Psoas muscle (tissue), 8 donors: ENCODE measurements around the gene KISS1R. TPM values are rescaled to one million over a fixed set of nuclear protein-coding genes. Genes with fewer than 3 reads are reported as not detected.

Experiments
- ATAC-seq, 4 donors: fragments of 200-7000 bp; cut with Tn5 transposase; one replicate each; pipeline ENCODE4 v1.9.1; 2020; ENCODE audit warnings: moderate library complexity in 3 of 4, mild to moderate bottlenecking in 2 of 4
- DNase-seq, 2 donors: peaks; one replicate each; pipeline ENCODE4 v3.0.0-alpha.2; 2020
- H3K27ac ChIP-seq: fragments of 200-600 bp; one replicate; pipeline ENCODE4 v1.8.0; 2022
- H3K27me3 ChIP-seq, 3 donors: fragments of 200-600 bp in 1 of 3; one replicate each; pipeline versions ENCODE4 v1.6.1 to v1.8.0; 2013 to 2022; ENCODE audit warnings: low read length in 2 of 3, mild to moderate bottlenecking in 2 of 3, moderate library complexity in 1 of 3; ENCODE audit not compliant: insufficient read depth in 3 of 3
- H3K36me3 ChIP-seq, 2 donors: fragments of 200-600 bp in 1 of 2; one replicate each; pipeline versions ENCODE4 v1.6.1 to v1.8.0; 2013 to 2022; ENCODE audit warnings: low read depth in 1 of 2, mild to moderate bottlenecking in 1 of 2, moderate library complexity in 1 of 2; ENCODE audit not compliant: insufficient read depth in 1 of 2
- H3K4me1 ChIP-seq: fragments of 200-600 bp; one replicate; pipeline ENCODE4 v1.8.0; 2022
- H3K4me3 ChIP-seq: fragments of 200-600 bp; one replicate; pipeline ENCODE4 v1.8.0; 2022; ENCODE audit warnings: mild to moderate bottlenecking
- H3K9me3 ChIP-seq: fragments of 200-600 bp; one replicate; pipeline ENCODE4 v1.8.0; 2022
- WGBS, 3 donors: extraction: QIAGEN DNeasy Blood & Tissue Kit; methylation state at CpG; one replicate each; pipeline versions ENCODE4 v1.1.6 to v1.1.7; 2013; 5-methylcytosine and 5-hydroxymethylcytosine counted together
- intact Hi-C, 2 donors: fragments of 100-400 bp; cut with DNase I; formaldehyde crosslinking; loops; one replicate each; pipeline versions ENCODE4 v1.11.0 to v1.14.2; 2022
- polyA plus RNA-seq, 3 donors: library from polyadenylated mRNA; stranded (reverse); fragments of 200-250 nt; gene quantifications; one replicate each; pipeline ENCODE4 v1.2.3, GENCODE V29; 2013
- total RNA-seq, 4 donors: library from RNA; stranded (reverse); fragmentation: NEBNext Ultra II Directional in 2 of 4; extraction: Animal tissue kit (Norgen Biotek cat#: 25700) in 2 of 4; gene quantifications; one replicate each; pipeline versions ENCODE4 v1.2.1 to v1.2.4, GENCODE V29; 2021 to 2023
- TF ChIP-seq, protein P1 (sequence below): fragments of 200-600 bp; IDR thresholded peaks from one replicate; pipeline ENCODE4 v1.8.0; 2022; ENCODE audit warnings: antibody characterized with exemption
- donor health status: healthy with polysubstance abuse.
- donor health status: DM: no; HTN: no; CAD: no; lungs with moderate emphysema.
- donor health status: Bipolar disorder and iron deficiency.
- donor health status: healthy.
- donor health status: DM: yes; HTN: yes; CAD: no.
- donor health status: DM: no; HTN: no; CAD: no.
- donor health status: DM: no; HTN: no; CAD: no.
- donor health status: DM: yes; HTN: yes; CAD: no.

KISS1R gene
- total and polyA plus RNA-seq, 7 donors: 0.16 TPM; not detected in 6

DNA sequence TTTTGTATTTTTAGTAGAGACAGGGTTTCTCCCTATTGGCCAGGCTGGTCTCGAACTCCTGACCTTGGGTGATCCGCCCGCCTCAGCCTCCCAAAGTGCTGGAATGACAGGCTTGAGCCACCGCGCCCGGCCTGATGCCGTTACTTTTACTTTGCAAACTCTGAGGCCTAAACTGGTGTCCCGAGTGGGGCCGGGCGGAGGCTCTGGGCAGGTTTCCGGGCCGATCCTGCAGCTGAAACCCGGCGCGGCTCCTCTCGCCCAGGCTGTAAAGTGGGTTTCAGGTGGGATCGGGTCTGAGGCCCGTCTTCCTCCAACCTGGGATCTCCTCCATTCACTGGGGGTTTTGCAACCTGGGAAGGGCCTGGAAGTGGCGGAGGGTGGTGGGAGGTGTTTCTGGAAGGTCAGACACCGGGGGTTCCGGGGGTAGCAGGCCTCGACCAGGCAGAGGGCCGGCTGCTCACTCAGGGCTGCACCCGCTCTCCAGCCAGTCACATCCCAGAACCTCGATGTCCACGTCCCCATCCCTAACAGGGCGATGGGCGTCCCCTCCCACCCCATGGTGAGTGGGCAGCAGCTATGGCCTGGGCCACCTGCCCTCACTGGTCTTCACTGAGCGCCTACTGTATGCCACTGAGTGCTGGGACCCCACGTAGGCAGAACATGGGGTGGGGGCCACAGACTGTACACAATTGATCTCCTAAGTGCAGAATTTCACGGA lies 45.7 kb downstream of the KISS1R start:
- Histone ChIP-seq H3K9me3 (no peaks in the 10 kb centered on the region), H3K27ac (no peak overlapping the region), H3K4me1 (no peaks in the 10 kb centered on the region), H3K36me3 (peaks cover 0 to 20% of the 10 kb centered on the region in 2 donors), H3K27me3 (no peaks in the 10 kb centered on the region), H3K4me3 (no peak overlapping the region)
- DNase-seq: no peak
- no peak for ATAC-seq
- TF ChIP-seq, protein P1, sequence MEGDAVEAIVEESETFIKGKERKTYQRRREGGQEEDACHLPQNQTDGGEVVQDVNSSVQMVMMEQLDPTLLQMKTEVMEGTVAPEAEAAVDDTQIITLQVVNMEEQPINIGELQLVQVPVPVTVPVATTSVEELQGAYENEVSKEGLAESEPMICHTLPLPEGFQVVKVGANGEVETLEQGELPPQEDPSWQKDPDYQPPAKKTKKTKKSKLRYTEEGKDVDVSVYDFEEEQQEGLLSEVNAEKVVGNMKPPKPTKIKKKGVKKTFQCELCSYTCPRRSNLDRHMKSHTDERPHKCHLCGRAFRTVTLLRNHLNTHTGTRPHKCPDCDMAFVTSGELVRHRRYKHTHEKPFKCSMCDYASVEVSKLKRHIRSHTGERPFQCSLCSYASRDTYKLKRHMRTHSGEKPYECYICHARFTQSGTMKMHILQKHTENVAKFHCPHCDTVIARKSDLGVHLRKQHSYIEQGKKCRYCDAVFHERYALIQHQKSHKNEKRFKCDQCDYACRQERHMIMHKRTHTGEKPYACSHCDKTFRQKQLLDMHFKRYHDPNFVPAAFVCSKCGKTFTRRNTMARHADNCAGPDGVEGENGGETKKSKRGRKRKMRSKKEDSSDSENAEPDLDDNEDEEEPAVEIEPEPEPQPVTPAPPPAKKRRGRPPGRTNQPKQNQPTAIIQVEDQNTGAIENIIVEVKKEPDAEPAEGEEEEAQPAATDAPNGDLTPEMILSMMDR: no peak
- intact Hi-C loops: no loop called here
- 87 to 92% (median 91%) methylated on average over 30 to 31 of the region's 31 CpGs for WGBS, 3 donors

- Histone ChIP-seq H3K36me3 (peaks cover 0 to 24% of the 10 kb centered on the region in 2 donors), H3K4me3 (no peak overlapping the region), H3K27ac (no peak overlapping the region), H3K4me1 (no peaks in the 10 kb centered on the region), H3K9me3 (no peaks in the 10 kb centered on the region), H3K27me3 (no peaks in the 10 kb centered on the region)
- 76 to 85% (median 83%) methylated on average over 7 to 11 of the region's 11 CpGs for WGBS, 3 donors
- intact Hi-C loops: no loop called here
- DNase-seq: no peak
- TF ChIP-seq, protein P1: no peak
- ATAC-seq: no peak
These were observed 46.4 kb downstream of the KISS1R start for GRCh38 chr19:963486-963951.

GRCh38 chr19:964116-964520 lies 47.0 kb downstream of the KISS1R start:
- Histone ChIP-seq H3K36me3 (peaks cover 0 to 30% of the 10 kb centered on the region in 2 donors), H3K4me1 (no peaks in the 10 kb centered on the region), H3K9me3 (no peaks in the 10 kb centered on the region), H3K27ac (no peak overlapping the region), H3K4me3 (no peak overlapping the region), H3K27me3 (no peaks in the 10 kb centered on the region)
- no peak for ATAC-seq
- no peak for DNase-seq
- WGBS, 3 donors: 69 to 92% (median 83%) methylated on average over 15 to 16 of the region's 16 CpGs
- TF ChIP-seq, protein P1: no peak
- intact Hi-C loops: no loop called here

GRCh38 chr19:964761-965694 lies 47.9 kb downstream of the KISS1R start:
- Histone ChIP-seq H3K27me3 (no peaks in the 10 kb centered on the region), H3K36me3 (peaks cover 0 to 36% of the 10 kb centered on the region in 2 donors), H3K4me3 (no peak overlapping the region), H3K4me1 (no peaks in the 10 kb centered on the region), H3K9me3 (no peaks in the 10 kb centered on the region), H3K27ac (no peak overlapping the region)
- DNase-seq (no peak), ATAC-seq (no peak)
- TF ChIP-seq, protein P1: no peak
- intact Hi-C loops: no loop called here
- 97 to 98% (median 97%) methylated on average over 18 to 19 of the region's 19 CpGs for WGBS, 3 donors
